GM12878 (cell line): ENCODE results near the gene RIMS1. TPM values are rescaled to one million over a fixed set of nuclear protein-coding genes. Genes with fewer than 3 reads are reported as not detected.

Experiments used
- ATAC-seq: fragments of 200-7000 bp; cut with Tn5 transposase; 3 replicates; pipeline ENCODE4 v1.9.1; 2020; ENCODE audit warnings: mild to moderate bottlenecking, moderate library complexity
- BruUV-seq: library from RNA; stranded (reverse); fragments of 400-500 nt; replicated peaks from 2 replicates; lab custom pipeline; 2021; lab: Mats Ljungman, UMichigan
- CTCF ChIA-PET: fragments of 300-600 bp; sonication (Branson Sonifier 250); formaldehyde crosslinking; extraction: SDS; loops from one replicate; lab custom pipeline; 2021; ENCODE audit warnings: inconsistent platforms; lab: Yijun Ruan, JAX
- POLR2A ChIA-PET: fragments of 350-600 bp; formaldehyde crosslinking; extraction: SDS; loops from one replicate; lab custom pipeline; 2021; ENCODE audit warnings: inconsistent platforms; lab: Charles Lee
- RAD21 ChIA-PET: fragments of 300-600 bp; sonication (Branson Sonifier 250); formaldehyde crosslinking; loops from one replicate; lab custom pipeline; 2023; ENCODE audit warnings: antibody characterized with exemption; ENCODE audit not compliant: unreplicated experiment; lab: Charles Lee
- SMC1A ChIA-PET: fragments of 300-600 bp; sonication (Branson Sonifier 250); formaldehyde crosslinking; loops from one replicate; lab custom pipeline; 2023; ENCODE audit not compliant: unreplicated experiment, uncharacterized antibody; lab: Charles Lee
- DNase-seq: peaks from one replicate; pipeline ENCODE4 v3.0.0-alpha.2; 2011; ENCODE audit warnings: low read depth, low spot score
- FAIRE-seq: peaks from 3 replicates; lab custom pipeline; 2011; peaks lifted over from hg19 to GRCh38; lab: Jason Lieb, UNC
- H2AFZ ChIP-seq: 2 replicates; pipeline ENCODE4 v1.6.0; 2011; ENCODE audit warnings: low read depth, low read length, control low read depth; ENCODE audit not compliant: control insufficient read depth
- H3K27ac ChIP-seq: 2 replicates; pipeline ENCODE4 v1.5.1; 2011; ENCODE audit warnings: control low read depth; ENCODE audit not compliant: control insufficient read depth, insufficient read depth
- H3K27me3 ChIP-seq, 2 experiments: replicated peaks in 1 of 2; 2 replicates each; pipeline versions ENCODE4 v1.6.0 to v1.6.1; 2011; ENCODE audit warnings: low read length in 1 of 2; ENCODE audit not compliant: control insufficient read depth in 2 of 2, insufficient read depth in 2 of 2
- H3K36me3 ChIP-seq, 2 experiments: 2 replicates each; pipeline ENCODE4 v1.5.1; 2011; ENCODE audit warnings: low read length in 1 of 2; ENCODE audit not compliant: control insufficient read depth in 2 of 2, insufficient read depth in 2 of 2
- H3K4me1 ChIP-seq: 2 replicates; pipeline ENCODE4 v1.6.1; 2011; ENCODE audit warnings: mild to moderate bottlenecking, low read length, moderate library complexity, mixed read lengths; ENCODE audit not compliant: control insufficient read depth, insufficient read depth
- H3K4me2 ChIP-seq: 2 replicates; pipeline ENCODE4 v1.6.0; 2011; ENCODE audit warnings: control low read depth; ENCODE audit not compliant: control insufficient read depth, insufficient read depth
- H3K4me3 ChIP-seq: fragments of 200-600 bp; sonication (generic); 2 replicates; pipeline ENCODE4 v1.5.1; 2016
- H3K79me2 ChIP-seq: 2 replicates; pipeline ENCODE4 v1.6.0; 2011; ENCODE audit warnings: low read length; ENCODE audit not compliant: control insufficient read depth, insufficient read depth
- H3K9ac ChIP-seq: 2 replicates; pipeline ENCODE4 v1.8.0; 2011; ENCODE audit warnings: low read length, control low read depth, mixed read lengths; ENCODE audit not compliant: control insufficient read depth, insufficient read depth
- H3K9me3 ChIP-seq: replicated peaks from 3 replicates; pipeline ENCODE4 v1.5.1; 2011; ENCODE audit warnings: mild to moderate bottlenecking, low read length; ENCODE audit not compliant: control insufficient read depth, insufficient read depth
- H4K20me1 ChIP-seq: 2 replicates; pipeline ENCODE4 v1.6.0; 2011; ENCODE audit not compliant: control insufficient read depth, insufficient read depth
- CHD1 ChIP-seq: IDR thresholded peaks from 2 replicates; pipeline ENCODE4 v1.6.1; 2012; ENCODE audit warnings: low read depth, low read length, improper control_type of control experiment
- GABPA ChIP-seq: IDR thresholded peaks from 2 replicates; pipeline ENCODE4 v1.6.1; 2014; ENCODE audit warnings: antibody characterized with exemption, low read depth, mild to moderate bottlenecking, inconsistent platforms
- HCFC1 ChIP-seq: fragments of 150-350 bp; IDR thresholded peaks from 2 replicates; pipeline ENCODE4 v1.6.1; 2014; ENCODE audit warnings: low read length
- HDGF ChIP-seq: fragments of 450-650 bp; IDR thresholded peaks from 2 replicates; pipeline ENCODE4 v1.6.1; 2016; ENCODE audit warnings: antibody characterized with exemption
- IKZF1 ChIP-seq: fragments of 450-650 bp; conservative IDR thresholded peaks from 2 replicates; pipeline ENCODE4 v1.6.1; 2017; ENCODE audit warnings: antibody characterized with exemption, mild to moderate bottlenecking
- NR2C2 ChIP-seq: IDR thresholded peaks from 2 replicates; pipeline ENCODE4 v1.6.1; 2011; ENCODE audit warnings: borderline replicate concordance, low read depth; ENCODE audit not compliant: control insufficient read depth, insufficient read length
- SMAD1 ChIP-seq: fragments of 450-650 bp; IDR thresholded peaks from 2 replicates; pipeline ENCODE4 v1.6.1; 2018; ENCODE audit warnings: mild to moderate bottlenecking, low read depth; ENCODE audit not compliant: partially characterized antibody
- TCF7 ChIP-seq: IDR thresholded peaks from 2 replicates; pipeline ENCODE4 v1.6.1; 2014; ENCODE audit warnings: antibody characterized with exemption, borderline replicate concordance
- YBX1 ChIP-seq: fragments of 450-650 bp; IDR thresholded peaks from 2 replicates; pipeline ENCODE4 v1.6.1; 2016; ENCODE audit warnings: antibody characterized with exemption
- YY1 ChIP-seq: IDR thresholded peaks from 2 replicates; pipeline ENCODE4 v1.6.1; 2011; ENCODE audit warnings: low read depth, mild to moderate bottlenecking, low read length
- ZNF687 ChIP-seq: fragments of 450-650 bp; IDR thresholded peaks from 2 replicates; pipeline ENCODE4 v1.6.1; 2017; ENCODE audit warnings: mild to moderate bottlenecking, moderate library complexity
- ZSCAN29 ChIP-seq: fragments of 450-650 bp; IDR thresholded peaks from 2 replicates; pipeline ENCODE4 v1.6.1; 2017; ENCODE audit warnings: mild to moderate bottlenecking, moderate library complexity
- WGBS: methylation state at CpG from one replicate; pipeline ENCODE4 v1.1.6; 2016; ENCODE audit warnings: low lambda C conversion rate; ENCODE audit not compliant: insufficient replicate concordance, insufficient coverage; ENCODE audit errors: missing lambda C conversion rate; 5-methylcytosine and 5-hydroxymethylcytosine counted together
- in situ Hi-C: fragments of 300-500 bp; cut with MboI; formaldehyde crosslinking; loops from 9 replicates; pipeline ENCODE4 v1.14.3; 2018; ENCODE audit warnings: mixed read lengths
- intact Hi-C: fragments of 100-400 bp; cut with micrococcal nuclease; formaldehyde crosslinking; loops from one replicate; pipeline ENCODE4 v1.14.2; 2022; ENCODE audit not compliant: unreplicated experiment
- polyA plus RNA-seq, 11 experiments: library from polyadenylated mRNA; depleted of rRNA in 4 of 11; unstranded in 6 of 11; stranded (reverse) in 5 of 11; fragments of >200 nt; fragmentation: Nextera tagmentation in 4 of 11; fragmentation: Illumina TruSeq in 1 of 11; extraction: Ambion mirVana in 4 of 11; extraction: Trizol in 1 of 11; gene quantifications; 1 replicate in 1 of 11; 2 replicates in 10 of 11; pipeline versions ENCODE4 v1.2.1 to v1.2.3, GENCODE V29; 2011 to 2016; ENCODE audit warnings: inconsistent platforms in 2 of 11, missing spikeins in 2 of 11, low read depth in 1 of 11
- total RNA-seq, 4 experiments: library from RNA; depleted of rRNA in 3 of 4; stranded (reverse); fragments of >200 nt in 3 of 4; fragmentation: Illumina TruSeq in 1 of 4; extraction: Trizol in 1 of 4; gene quantifications; 2 replicates each; pipeline versions ENCODE4 v1.2.1 to v1.2.3, GENCODE V29; 2013 to 2021
- TF ChIP-seq, protein P1 (sequence below): fragments of 450-650 bp; IDR thresholded peaks from 2 replicates; pipeline ENCODE4 v1.6.1; 2016; ENCODE audit warnings: mild to moderate bottlenecking, moderate library complexity, borderline replicate concordance
- TF ChIP-seq, protein P2 (sequence below): fragments of 450-650 bp; IDR thresholded peaks from 2 replicates; pipeline ENCODE4 v1.6.1; 2017; ENCODE audit warnings: mild to moderate bottlenecking, moderate library complexity

The RIMS1 gene
- total and polyA plus RNA-seq, 10 of the 15 experiments (the other 5 are each of a cell fraction or from before 2014, with no cell fraction given), result 0.05 to 0.76 (median 0.23) TPM

DNA sequence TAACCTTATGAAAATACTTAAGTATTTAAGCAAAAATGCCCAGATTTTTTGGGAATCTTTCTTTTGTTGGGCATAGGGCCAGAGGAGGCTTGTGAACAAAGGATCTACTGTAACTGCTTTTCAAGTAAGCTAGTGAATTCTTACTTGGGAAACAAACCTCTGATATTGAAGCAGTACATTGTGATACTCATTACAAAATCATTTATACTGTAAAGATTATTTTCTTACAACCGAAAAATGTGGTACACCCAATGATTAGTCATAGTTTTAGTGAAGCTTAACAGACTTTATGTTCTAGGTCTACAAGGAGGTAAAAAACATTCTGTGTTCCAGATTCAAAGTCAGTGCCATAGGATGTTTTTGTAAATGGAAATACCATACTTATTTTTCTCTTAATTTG lies 462.6 kb downstream of the RIMS1 start:
- no peak overlapping the region for H3K27ac ChIP-seq
- ATAC-seq, result no peak
- no peak for FAIRE-seq
- POLR2A ChIA-PET, result no interaction called here
- no peak for DNase-seq
- no peaks in the 10 kb centered on the region for H4K20me1 ChIP-seq
- SMC1A ChIA-PET, result no interaction called here
- intact Hi-C loops, result no loop called here
- H3K4me1 ChIP-seq, result no peaks in the 10 kb centered on the region
- RAD21 ChIA-PET, result no interaction called here
- no peak overlapping the region for H3K4me3 ChIP-seq
- WGBS, result 0% methylated on average over 1 of the region's 1 CpG
- no peaks in the 10 kb centered on the region for H3K79me2 ChIP-seq
- H3K9me3 ChIP-seq, result no peaks in the 10 kb centered on the region
- no TSS peak for BruUV-seq
- no peak overlapping the region for H3K9ac ChIP-seq
- no peaks in the 10 kb centered on the region for H3K36me3 ChIP-seq
- H2AFZ ChIP-seq, result no peak overlapping the region
- no peak overlapping the region for H3K4me2 ChIP-seq
- CTCF ChIA-PET, result no interaction called here
- in situ Hi-C loops, result no loop called here
- H3K27me3 ChIP-seq, result 0 out of 4 replicates have a peak, but pooled peaks cover 0 to 4% of the 10 kb centered on the region in 2 experiments
- TF ChIP-seq NR2C2 (no peak), TCF7 (no peak), ZSCAN29 (no peak), CHD1 (no peak), YBX1 (no peak), YY1 (no peak), SMAD1 (no peak), HCFC1 (no peak), HDGF (no peak), IKZF1 (no peak), GABPA (no peak), ZNF687 (no peak)
- TF ChIP-seq, protein P1, sequence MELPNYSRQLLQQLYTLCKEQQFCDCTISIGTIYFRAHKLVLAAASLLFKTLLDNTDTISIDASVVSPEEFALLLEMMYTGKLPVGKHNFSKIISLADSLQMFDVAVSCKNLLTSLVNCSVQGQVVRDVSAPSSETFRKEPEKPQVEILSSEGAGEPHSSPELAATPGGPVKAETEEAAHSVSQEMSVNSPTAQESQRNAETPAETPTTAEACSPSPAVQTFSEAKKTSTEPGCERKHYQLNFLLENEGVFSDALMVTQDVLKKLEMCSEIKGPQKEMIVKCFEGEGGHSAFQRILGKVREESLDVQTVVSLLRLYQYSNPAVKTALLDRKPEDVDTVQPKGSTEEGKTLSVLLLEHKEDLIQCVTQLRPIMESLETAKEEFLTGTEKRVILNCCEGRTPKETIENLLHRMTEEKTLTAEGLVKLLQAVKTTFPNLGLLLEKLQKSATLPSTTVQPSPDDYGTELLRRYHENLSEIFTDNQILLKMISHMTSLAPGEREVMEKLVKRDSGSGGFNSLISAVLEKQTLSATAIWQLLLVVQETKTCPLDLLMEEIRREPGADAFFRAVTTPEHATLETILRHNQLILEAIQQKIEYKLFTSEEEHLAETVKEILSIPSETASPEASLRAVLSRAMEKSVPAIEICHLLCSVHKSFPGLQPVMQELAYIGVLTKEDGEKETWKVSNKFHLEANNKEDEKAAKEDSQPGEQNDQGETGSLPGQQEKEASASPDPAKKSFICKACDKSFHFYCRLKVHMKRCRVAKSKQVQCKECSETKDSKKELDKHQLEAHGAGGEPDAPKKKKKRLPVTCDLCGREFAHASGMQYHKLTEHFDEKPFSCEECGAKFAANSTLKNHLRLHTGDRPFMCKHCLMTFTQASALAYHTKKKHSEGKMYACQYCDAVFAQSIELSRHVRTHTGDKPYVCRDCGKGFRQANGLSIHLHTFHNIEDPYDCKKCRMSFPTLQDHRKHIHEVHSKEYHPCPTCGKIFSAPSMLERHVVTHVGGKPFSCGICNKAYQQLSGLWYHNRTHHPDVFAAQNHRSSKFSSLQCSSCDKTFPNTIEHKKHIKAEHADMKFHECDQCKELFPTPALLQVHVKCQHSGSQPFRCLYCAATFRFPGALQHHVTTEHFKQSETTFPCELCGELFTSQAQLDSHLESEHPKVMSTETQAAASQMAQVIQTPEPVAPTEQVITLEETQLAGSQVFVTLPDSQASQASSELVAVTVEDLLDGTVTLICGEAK, result no peak
- TF ChIP-seq, protein P2, sequence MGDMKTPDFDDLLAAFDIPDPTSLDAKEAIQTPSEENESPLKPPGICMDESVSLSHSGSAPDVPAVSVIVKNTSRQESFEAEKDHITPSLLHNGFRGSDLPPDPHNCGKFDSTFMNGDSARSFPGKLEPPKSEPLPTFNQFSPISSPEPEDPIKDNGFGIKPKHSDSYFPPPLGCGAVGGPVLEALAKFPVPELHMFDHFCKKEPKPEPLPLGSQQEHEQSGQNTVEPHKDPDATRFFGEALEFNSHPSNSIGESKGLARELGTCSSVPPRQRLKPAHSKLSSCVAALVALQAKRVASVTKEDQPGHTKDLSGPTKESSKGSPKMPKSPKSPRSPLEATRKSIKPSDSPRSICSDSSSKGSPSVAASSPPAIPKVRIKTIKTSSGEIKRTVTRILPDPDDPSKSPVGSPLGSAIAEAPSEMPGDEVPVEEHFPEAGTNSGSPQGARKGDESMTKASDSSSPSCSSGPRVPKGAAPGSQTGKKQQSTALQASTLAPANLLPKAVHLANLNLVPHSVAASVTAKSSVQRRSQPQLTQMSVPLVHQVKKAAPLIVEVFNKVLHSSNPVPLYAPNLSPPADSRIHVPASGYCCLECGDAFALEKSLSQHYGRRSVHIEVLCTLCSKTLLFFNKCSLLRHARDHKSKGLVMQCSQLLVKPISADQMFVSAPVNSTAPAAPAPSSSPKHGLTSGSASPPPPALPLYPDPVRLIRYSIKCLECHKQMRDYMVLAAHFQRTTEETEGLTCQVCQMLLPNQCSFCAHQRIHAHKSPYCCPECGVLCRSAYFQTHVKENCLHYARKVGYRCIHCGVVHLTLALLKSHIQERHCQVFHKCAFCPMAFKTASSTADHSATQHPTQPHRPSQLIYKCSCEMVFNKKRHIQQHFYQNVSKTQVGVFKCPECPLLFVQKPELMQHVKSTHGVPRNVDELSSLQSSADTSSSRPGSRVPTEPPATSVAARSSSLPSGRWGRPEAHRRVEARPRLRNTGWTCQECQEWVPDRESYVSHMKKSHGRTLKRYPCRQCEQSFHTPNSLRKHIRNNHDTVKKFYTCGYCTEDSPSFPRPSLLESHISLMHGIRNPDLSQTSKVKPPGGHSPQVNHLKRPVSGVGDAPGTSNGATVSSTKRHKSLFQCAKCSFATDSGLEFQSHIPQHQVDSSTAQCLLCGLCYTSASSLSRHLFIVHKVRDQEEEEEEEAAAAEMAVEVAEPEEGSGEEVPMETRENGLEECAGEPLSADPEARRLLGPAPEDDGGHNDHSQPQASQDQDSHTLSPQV, result no peak
